GM12878 (cell line): Measurements from ENCODE around the gene GASK1B. TPM values are rescaled to one million over a fixed set of nuclear protein-coding genes. Genes with fewer than 3 reads are reported as not detected.

Experiments used
- ATAC-seq: fragments of 200-7000 bp; cut with Tn5 transposase; 3 replicates; pipeline ENCODE4 v1.9.1; 2020; ENCODE audit warnings: mild to moderate bottlenecking, moderate library complexity
- BruUV-seq: library from RNA; stranded (reverse); fragments of 400-500 nt; replicated peaks from 2 replicates; lab custom pipeline; 2021; lab: Mats Ljungman, UMichigan
- CTCF ChIA-PET: fragments of 300-600 bp; sonication (Branson Sonifier 250); formaldehyde crosslinking; extraction: SDS; loops from one replicate; lab custom pipeline; 2021; ENCODE audit warnings: inconsistent platforms; lab: Yijun Ruan, JAX
- POLR2A ChIA-PET: fragments of 350-600 bp; formaldehyde crosslinking; extraction: SDS; loops from one replicate; lab custom pipeline; 2021; ENCODE audit warnings: inconsistent platforms; lab: Charles Lee
- RAD21 ChIA-PET: fragments of 300-600 bp; sonication (Branson Sonifier 250); formaldehyde crosslinking; loops from one replicate; lab custom pipeline; 2023; ENCODE audit warnings: antibody characterized with exemption; ENCODE audit not compliant: unreplicated experiment; lab: Charles Lee
- SMC1A ChIA-PET: fragments of 300-600 bp; sonication (Branson Sonifier 250); formaldehyde crosslinking; loops from one replicate; lab custom pipeline; 2023; ENCODE audit not compliant: unreplicated experiment, uncharacterized antibody; lab: Charles Lee
- DNase-seq: peaks from one replicate; pipeline ENCODE4 v3.0.0-alpha.2; 2011; ENCODE audit warnings: low read depth, low spot score
- FAIRE-seq: peaks from 3 replicates; lab custom pipeline; 2011; peaks lifted over from hg19 to GRCh38; lab: Jason Lieb, UNC
- H2AFZ ChIP-seq: 2 replicates; pipeline ENCODE4 v1.6.0; 2011; ENCODE audit warnings: low read depth, low read length, control low read depth; ENCODE audit not compliant: control insufficient read depth
- H3K27ac ChIP-seq: 2 replicates; pipeline ENCODE4 v1.5.1; 2011; ENCODE audit warnings: control low read depth; ENCODE audit not compliant: control insufficient read depth, insufficient read depth
- H3K27me3 ChIP-seq, 2 experiments: replicated peaks in 1 of 2; 2 replicates each; pipeline versions ENCODE4 v1.6.0 to v1.6.1; 2011; ENCODE audit warnings: low read length in 1 of 2; ENCODE audit not compliant: control insufficient read depth in 2 of 2, insufficient read depth in 2 of 2
- H3K36me3 ChIP-seq, 2 experiments: 2 replicates each; pipeline ENCODE4 v1.5.1; 2011; ENCODE audit warnings: low read length in 1 of 2; ENCODE audit not compliant: control insufficient read depth in 2 of 2, insufficient read depth in 2 of 2
- H3K4me1 ChIP-seq: 2 replicates; pipeline ENCODE4 v1.6.1; 2011; ENCODE audit warnings: mild to moderate bottlenecking, low read length, moderate library complexity, mixed read lengths; ENCODE audit not compliant: control insufficient read depth, insufficient read depth
- H3K4me2 ChIP-seq: 2 replicates; pipeline ENCODE4 v1.6.0; 2011; ENCODE audit warnings: control low read depth; ENCODE audit not compliant: control insufficient read depth, insufficient read depth
- H3K4me3 ChIP-seq: fragments of 200-600 bp; sonication (generic); 2 replicates; pipeline ENCODE4 v1.5.1; 2016
- H3K79me2 ChIP-seq: 2 replicates; pipeline ENCODE4 v1.6.0; 2011; ENCODE audit warnings: low read length; ENCODE audit not compliant: control insufficient read depth, insufficient read depth
- H3K9ac ChIP-seq: 2 replicates; pipeline ENCODE4 v1.8.0; 2011; ENCODE audit warnings: low read length, control low read depth, mixed read lengths; ENCODE audit not compliant: control insufficient read depth, insufficient read depth
- H3K9me3 ChIP-seq: replicated peaks from 3 replicates; pipeline ENCODE4 v1.5.1; 2011; ENCODE audit warnings: mild to moderate bottlenecking, low read length; ENCODE audit not compliant: control insufficient read depth, insufficient read depth
- H4K20me1 ChIP-seq: 2 replicates; pipeline ENCODE4 v1.6.0; 2011; ENCODE audit not compliant: control insufficient read depth, insufficient read depth
- BHLHE40 ChIP-seq, 2 experiments: fragments of 450-650 bp in 1 of 2; IDR thresholded peaks; 2 replicates each; pipeline ENCODE4 v1.6.1; 2011 to 2017; ENCODE audit warnings: low read depth in 2 of 2, borderline replicate concordance in 1 of 2, improper control_type of control experiment in 1 of 2, low read length in 1 of 2, mild to moderate bottlenecking in 1 of 2
- BMI1 ChIP-seq: fragments of 450-650 bp; IDR thresholded peaks from 2 replicates; pipeline ENCODE4 v1.6.1; 2016; ENCODE audit warnings: mild to moderate bottlenecking, moderate library complexity, borderline replicate concordance
- CEBPZ ChIP-seq: fragments of 150-350 bp; IDR thresholded peaks from 2 replicates; pipeline ENCODE4 v1.6.1; 2016; ENCODE audit warnings: low read depth, low read length
- CHD2 ChIP-seq: IDR thresholded peaks from 2 replicates; pipeline ENCODE4 v1.6.1; 2011; ENCODE audit warnings: low read depth, low read length, improper control_type of control experiment, borderline replicate concordance
- HDGF ChIP-seq: fragments of 450-650 bp; IDR thresholded peaks from 2 replicates; pipeline ENCODE4 v1.6.1; 2016; ENCODE audit warnings: antibody characterized with exemption
- NFYA ChIP-seq: IDR thresholded peaks from 2 replicates; pipeline ENCODE4 v1.6.1; 2011; ENCODE audit warnings: low read depth, mild to moderate bottlenecking, low read length, improper control_type of control experiment, borderline replicate concordance
- RAD51 ChIP-seq: fragments of 450-650 bp; IDR thresholded peaks from 2 replicates; pipeline ENCODE4 v1.6.1; 2016; ENCODE audit warnings: moderate library complexity, mild to moderate bottlenecking, inconsistent platforms
- SP1 ChIP-seq: IDR thresholded peaks from one replicate; pipeline ENCODE4 v1.6.1; 2011; ENCODE audit warnings: low read depth, low read length
- STAT1 ChIP-seq: fragments of 450-650 bp; conservative IDR thresholded peaks from 2 replicates; pipeline ENCODE4 v1.6.1; 2014; ENCODE audit warnings: antibody characterized with exemption, mild to moderate bottlenecking
- TCF3 ChIP-seq: IDR thresholded peaks from 2 replicates; pipeline ENCODE4 v1.6.1; 2012; ENCODE audit warnings: low read depth, mild to moderate bottlenecking, low read length, borderline replicate concordance; ENCODE audit not compliant: insufficient read depth
- WGBS: methylation state at CpG from one replicate; pipeline ENCODE4 v1.1.6; 2016; ENCODE audit warnings: low lambda C conversion rate; ENCODE audit not compliant: insufficient replicate concordance, insufficient coverage; ENCODE audit errors: missing lambda C conversion rate; 5-methylcytosine and 5-hydroxymethylcytosine counted together
- in situ Hi-C: fragments of 300-500 bp; cut with MboI; formaldehyde crosslinking; loops from 9 replicates; pipeline ENCODE4 v1.14.3; 2018; ENCODE audit warnings: mixed read lengths
- intact Hi-C: fragments of 100-400 bp; cut with micrococcal nuclease; formaldehyde crosslinking; loops from one replicate; pipeline ENCODE4 v1.14.2; 2022; ENCODE audit not compliant: unreplicated experiment
- polyA plus RNA-seq, 11 experiments: library from polyadenylated mRNA; depleted of rRNA in 4 of 11; unstranded in 6 of 11; stranded (reverse) in 5 of 11; fragments of >200 nt; fragmentation: Nextera tagmentation in 4 of 11; fragmentation: Illumina TruSeq in 1 of 11; extraction: Ambion mirVana in 4 of 11; extraction: Trizol in 1 of 11; gene quantifications; 1 replicate in 1 of 11; 2 replicates in 10 of 11; pipeline versions ENCODE4 v1.2.1 to v1.2.3, GENCODE V29; 2011 to 2016; ENCODE audit warnings: inconsistent platforms in 2 of 11, missing spikeins in 2 of 11, low read depth in 1 of 11
- total RNA-seq, 4 experiments: library from RNA; depleted of rRNA in 3 of 4; stranded (reverse); fragments of >200 nt in 3 of 4; fragmentation: Illumina TruSeq in 1 of 4; extraction: Trizol in 1 of 4; gene quantifications; 2 replicates each; pipeline versions ENCODE4 v1.2.1 to v1.2.3, GENCODE V29; 2013 to 2021
- TF ChIP-seq, protein P1 (sequence below): fragments of 450-650 bp; IDR thresholded peaks from 2 replicates; pipeline ENCODE4 v1.6.1; 2017; ENCODE audit warnings: low read depth, mild to moderate bottlenecking, moderate library complexity
- TF ChIP-seq, protein P2 (sequence below): IDR thresholded peaks from 2 replicates; pipeline ENCODE4 v1.6.1; 2012; ENCODE audit warnings: mild to moderate bottlenecking, low read depth, low read length

Gene GASK1B
- total and polyA plus RNA-seq, 10 of the 15 experiments (the other 5 are each of a cell fraction or from before 2014, with no cell fraction given) = under 0.01 to 0.21 (median 0.07) TPM; not detected in 1

DNA sequence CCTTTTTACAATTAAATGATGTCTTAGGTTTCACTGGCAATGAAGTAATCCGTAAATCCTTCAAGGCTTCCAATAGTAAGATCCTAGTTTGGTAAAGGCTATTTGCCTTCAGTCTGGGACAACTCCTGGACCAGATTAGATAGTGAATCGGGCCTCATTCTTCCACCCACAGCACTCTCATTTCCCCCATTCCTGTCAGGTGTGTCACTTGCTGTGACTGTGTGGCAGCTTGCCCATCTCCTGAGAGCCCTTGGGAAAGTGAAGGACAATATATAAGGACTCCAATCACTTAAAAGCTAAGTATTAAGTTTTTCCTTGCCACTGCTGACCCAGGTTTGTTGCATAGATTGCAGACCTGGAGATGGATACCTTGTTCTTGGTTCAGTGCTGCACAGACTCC, 3.3 kb upstream of the GASK1B start:
- Histone ChIP-seq H2AFZ (no peak overlapping the region), H3K4me3 (no peak overlapping the region), H3K9ac (no peak overlapping the region), H4K20me1 (no peaks in the 10 kb centered on the region), H3K4me1 (no peaks in the 10 kb centered on the region), H3K9me3 (no peaks in the 10 kb centered on the region), H3K36me3 (no peaks in the 10 kb centered on the region), H3K4me2 (no peak overlapping the region)
- POLR2A ChIA-PET = no interaction called here
- WGBS = 0% methylated on average over 2 of the region's 2 CpGs
- intact Hi-C loops (no loop called here), in situ Hi-C loops (no loop called here)
- CTCF ChIA-PET = no interaction called here
- SMC1A ChIA-PET = no interaction called here
- RAD21 ChIA-PET = no interaction called here
- BruUV-seq = no TSS peak
- DNase-seq = no peak
- TF ChIP-seq STAT1 (no peak), CEBPZ (no peak), HDGF (no peak), RAD51 (no peak), NFYA (no peak), BMI1 (no peak), CHD2 (no peak), SP1 (no peak), BHLHE40 (IDR thresholded peaks at IDR 0.05; ENCODE audit: borderline replicate concordance in 1 of 2, low read depth in 2 of 2, low read length in 1 of 2) (no peak), TCF3 (no peak)
- TF ChIP-seq, protein P1, sequence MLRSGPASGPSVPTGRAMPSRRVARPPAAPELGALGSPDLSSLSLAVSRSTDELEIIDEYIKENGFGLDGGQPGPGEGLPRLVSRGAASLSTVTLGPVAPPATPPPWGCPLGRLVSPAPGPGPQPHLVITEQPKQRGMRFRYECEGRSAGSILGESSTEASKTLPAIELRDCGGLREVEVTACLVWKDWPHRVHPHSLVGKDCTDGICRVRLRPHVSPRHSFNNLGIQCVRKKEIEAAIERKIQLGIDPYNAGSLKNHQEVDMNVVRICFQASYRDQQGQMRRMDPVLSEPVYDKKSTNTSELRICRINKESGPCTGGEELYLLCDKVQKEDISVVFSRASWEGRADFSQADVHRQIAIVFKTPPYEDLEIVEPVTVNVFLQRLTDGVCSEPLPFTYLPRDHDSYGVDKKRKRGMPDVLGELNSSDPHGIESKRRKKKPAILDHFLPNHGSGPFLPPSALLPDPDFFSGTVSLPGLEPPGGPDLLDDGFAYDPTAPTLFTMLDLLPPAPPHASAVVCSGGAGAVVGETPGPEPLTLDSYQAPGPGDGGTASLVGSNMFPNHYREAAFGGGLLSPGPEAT = no peak
- TF ChIP-seq, protein P2, sequence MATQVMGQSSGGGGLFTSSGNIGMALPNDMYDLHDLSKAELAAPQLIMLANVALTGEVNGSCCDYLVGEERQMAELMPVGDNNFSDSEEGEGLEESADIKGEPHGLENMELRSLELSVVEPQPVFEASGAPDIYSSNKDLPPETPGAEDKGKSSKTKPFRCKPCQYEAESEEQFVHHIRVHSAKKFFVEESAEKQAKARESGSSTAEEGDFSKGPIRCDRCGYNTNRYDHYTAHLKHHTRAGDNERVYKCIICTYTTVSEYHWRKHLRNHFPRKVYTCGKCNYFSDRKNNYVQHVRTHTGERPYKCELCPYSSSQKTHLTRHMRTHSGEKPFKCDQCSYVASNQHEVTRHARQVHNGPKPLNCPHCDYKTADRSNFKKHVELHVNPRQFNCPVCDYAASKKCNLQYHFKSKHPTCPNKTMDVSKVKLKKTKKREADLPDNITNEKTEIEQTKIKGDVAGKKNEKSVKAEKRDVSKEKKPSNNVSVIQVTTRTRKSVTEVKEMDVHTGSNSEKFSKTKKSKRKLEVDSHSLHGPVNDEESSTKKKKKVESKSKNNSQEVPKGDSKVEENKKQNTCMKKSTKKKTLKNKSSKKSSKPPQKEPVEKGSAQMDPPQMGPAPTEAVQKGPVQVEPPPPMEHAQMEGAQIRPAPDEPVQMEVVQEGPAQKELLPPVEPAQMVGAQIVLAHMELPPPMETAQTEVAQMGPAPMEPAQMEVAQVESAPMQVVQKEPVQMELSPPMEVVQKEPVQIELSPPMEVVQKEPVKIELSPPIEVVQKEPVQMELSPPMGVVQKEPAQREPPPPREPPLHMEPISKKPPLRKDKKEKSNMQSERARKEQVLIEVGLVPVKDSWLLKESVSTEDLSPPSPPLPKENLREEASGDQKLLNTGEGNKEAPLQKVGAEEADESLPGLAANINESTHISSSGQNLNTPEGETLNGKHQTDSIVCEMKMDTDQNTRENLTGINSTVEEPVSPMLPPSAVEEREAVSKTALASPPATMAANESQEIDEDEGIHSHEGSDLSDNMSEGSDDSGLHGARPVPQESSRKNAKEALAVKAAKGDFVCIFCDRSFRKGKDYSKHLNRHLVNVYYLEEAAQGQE = no peak
- TF ChIP-seq, all 136 proteins: peak for 0
- H3K27me3 ChIP-seq = peaks cover 0 to 4% of the 10 kb centered on the region in 2 experiments; a peak in 2 of 4 replicates
- ATAC-seq (no peak), FAIRE-seq (no peak)
- H3K79me2 ChIP-seq = no peaks in the 10 kb centered on the region
- H3K27ac ChIP-seq = no peak overlapping the region
